Right lobe of liver (tissue), 6 donors: ENCODE data around the gene LRRC37B. TPM values are rescaled to one million over a fixed set of nuclear protein-coding genes. Genes with fewer than 3 reads are reported as not detected.
"Not testable (repeated sequence)": the region's sequence is repeated elsewhere in the genome, so short reads cannot be mapped to it uniquely, and the experiment has no call there.

ENCODE experiments used
- ATAC-seq, 4 donors: fragments of 200-7000 bp; cut with Tn5 transposase; one replicate each; pipeline ENCODE4 v1.9.1; 2020; ENCODE audit warnings: mild to moderate bottlenecking in 4 of 4, moderate library complexity in 4 of 4
- DNase-seq, 3 donors: peaks; one replicate each; pipeline ENCODE4 v3.0.0-alpha.2; 2020
- H3K27ac ChIP-seq, 3 donors: fragments of 200-600 bp; one replicate each; pipeline ENCODE4 v1.8.0; 2022
- H3K27me3 ChIP-seq, 2 donors: fragments of 200-600 bp; one replicate each; pipeline ENCODE4 v1.8.0; 2022
- H3K36me3 ChIP-seq, 4 donors: fragments of 200-600 bp; sonication (generic) in 1 of 4; one replicate each; pipeline versions ENCODE4 v1.5.1 to v1.8.0; 2017 to 2022; ENCODE audit warnings: control low read depth in 1 of 4
- H3K4me1 ChIP-seq, 4 donors: fragments of 200-600 bp; sonication (generic) in 1 of 4; one replicate each; pipeline versions ENCODE4 v1.5.1 to v1.8.0; 2017 to 2022; ENCODE audit warnings: control low read depth in 1 of 4
- H3K4me3 ChIP-seq, 3 donors: fragments of 200-600 bp; one replicate each; pipeline ENCODE4 v1.8.0; 2022
- H3K9me3 ChIP-seq, 4 donors: fragments of 200-600 bp; sonication (generic) in 1 of 4; one replicate each; pipeline versions ENCODE4 v1.5.1 to v1.8.0; 2017 to 2022; ENCODE audit warnings: control low read depth in 1 of 4
- WGBS: methylation state at CpG from one replicate; pipeline ENCODE4 v1.1.6; 2018; ENCODE audit warnings: low coverage, low lambda C conversion rate; ENCODE audit not compliant: insufficient coverage; ENCODE audit errors: missing lambda C conversion rate; 5-methylcytosine and 5-hydroxymethylcytosine counted together
- intact Hi-C, 2 donors: fragments of 100-400 bp; cut with DNase I; formaldehyde crosslinking; loops; one replicate each; pipeline versions ENCODE4 v1.11.2 to v1.14.1; 2022
- total RNA-seq, 6 experiments: library from RNA; depleted of rRNA in 2 of 6; stranded (reverse); fragments of >200 nt in 2 of 6; fragmentation: NEBNext Ultra II Directional in 3 of 6; extraction: Animal tissue kit (Norgen Biotek cat#: 25700) in 3 of 6; gene quantifications; one replicate each; pipeline versions ENCODE4 v1.1.0 to v1.2.4, GENCODE V29; 2016 to 2023
- TF ChIP-seq, protein P1 (sequence below), 4 donors: fragments of 200-600 bp in 3 of 4; fragments of 450-650 bp in 1 of 4; IDR thresholded peaks; one replicate each; pipeline versions ENCODE4 v1.5.1 to v1.8.0; 2016 to 2022; ENCODE audit warnings: antibody characterized with exemption in 4 of 4, mild to moderate bottlenecking in 2 of 4
- donor health status: DM: no; HTN: yes; CAD: no.
- donor health status: DM: no; HTN: no; CAD: no.
- donor health status: DM: no; HTN: no; CAD: no.
- donor health status: DM: no; HTN: yes; CAD: no.
- donor health status: DM: no; HTN: yes; CAD: no.

LRRC37B gene
- total RNA-seq, 6 experiments from 2014 or later = 3.1 to 10.6 (median 4.1) TPM

GRCh38 chr17:32066863-32067642, 59.9 kb downstream of the LRRC37B start:
- peak; percentile 96 to 100 (median 98) for ATAC-seq
- H3K27ac ChIP-seq, H3K9me3 ChIP-seq, intact Hi-C loops, H3K4me1 ChIP-seq, H3K4me3 ChIP-seq, H3K27me3 ChIP-seq, H3K36me3 ChIP-seq: not testable (repeated sequence)
- TF ChIP-seq, protein P1, sequence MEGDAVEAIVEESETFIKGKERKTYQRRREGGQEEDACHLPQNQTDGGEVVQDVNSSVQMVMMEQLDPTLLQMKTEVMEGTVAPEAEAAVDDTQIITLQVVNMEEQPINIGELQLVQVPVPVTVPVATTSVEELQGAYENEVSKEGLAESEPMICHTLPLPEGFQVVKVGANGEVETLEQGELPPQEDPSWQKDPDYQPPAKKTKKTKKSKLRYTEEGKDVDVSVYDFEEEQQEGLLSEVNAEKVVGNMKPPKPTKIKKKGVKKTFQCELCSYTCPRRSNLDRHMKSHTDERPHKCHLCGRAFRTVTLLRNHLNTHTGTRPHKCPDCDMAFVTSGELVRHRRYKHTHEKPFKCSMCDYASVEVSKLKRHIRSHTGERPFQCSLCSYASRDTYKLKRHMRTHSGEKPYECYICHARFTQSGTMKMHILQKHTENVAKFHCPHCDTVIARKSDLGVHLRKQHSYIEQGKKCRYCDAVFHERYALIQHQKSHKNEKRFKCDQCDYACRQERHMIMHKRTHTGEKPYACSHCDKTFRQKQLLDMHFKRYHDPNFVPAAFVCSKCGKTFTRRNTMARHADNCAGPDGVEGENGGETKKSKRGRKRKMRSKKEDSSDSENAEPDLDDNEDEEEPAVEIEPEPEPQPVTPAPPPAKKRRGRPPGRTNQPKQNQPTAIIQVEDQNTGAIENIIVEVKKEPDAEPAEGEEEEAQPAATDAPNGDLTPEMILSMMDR (IDR thresholded peaks at IDR 0.05) = peak; percentile 7 to 43 (median 38)
- peak; percentile 53 to 69 (median 65) for DNase-seq
- WGBS = 67% methylated on average over 8 of the region's 25 CpGs

GRCh38 chr17:32069067-32069466, 61.9 kb downstream of the LRRC37B start:
- ATAC-seq = not testable (repeated sequence)

GRCh38 chr17:32071961-32072360, 64.8 kb downstream of the LRRC37B start:
- H3K4me1 ChIP-seq, H3K4me3 ChIP-seq, H3K27me3 ChIP-seq, H3K36me3 ChIP-seq, intact Hi-C loops, H3K9me3 ChIP-seq, DNase-seq, H3K27ac ChIP-seq: not testable (repeated sequence)
- 56% methylated on average over 1 of the region's 4 CpGs for WGBS
- ATAC-seq = peak in 3 of 4 donors; percentile 35 to 58 (median 35)

More at GRCh38 chr17:32069067-32069466, 61.9 kb downstream of the LRRC37B start:
- H3K27ac ChIP-seq, H3K36me3 ChIP-seq, H3K4me1 ChIP-seq, H3K9me3 ChIP-seq, DNase-seq, H3K4me3 ChIP-seq, intact Hi-C loops, H3K27me3 ChIP-seq: not testable (repeated sequence)
- WGBS = 60% methylated on average over 2 of the region's 2 CpGs

GRCh38 chr17:32073131-32073530, 65.9 kb downstream of the LRRC37B start:
- DNase-seq, intact Hi-C loops, H3K27me3 ChIP-seq, H3K36me3 ChIP-seq, ATAC-seq, H3K4me1 ChIP-seq, H3K27ac ChIP-seq, H3K4me3 ChIP-seq, H3K9me3 ChIP-seq: not testable (repeated sequence)
- 75% methylated on average over 2 of the region's 4 CpGs for WGBS

GRCh38 chr17:32079753-32080152, 72.6 kb downstream of the LRRC37B start:
- peak; percentile 58 to 75 (median 64) for ATAC-seq
- H3K36me3 ChIP-seq, H3K27me3 ChIP-seq, H3K4me3 ChIP-seq, intact Hi-C loops, H3K4me1 ChIP-seq, H3K27ac ChIP-seq, H3K9me3 ChIP-seq: not testable (repeated sequence)
- WGBS = 0% methylated on average over 7 of the region's 10 CpGs
- DNase-seq = peak in 2 of 3 donors; percentile 23 to 53

DNA sequence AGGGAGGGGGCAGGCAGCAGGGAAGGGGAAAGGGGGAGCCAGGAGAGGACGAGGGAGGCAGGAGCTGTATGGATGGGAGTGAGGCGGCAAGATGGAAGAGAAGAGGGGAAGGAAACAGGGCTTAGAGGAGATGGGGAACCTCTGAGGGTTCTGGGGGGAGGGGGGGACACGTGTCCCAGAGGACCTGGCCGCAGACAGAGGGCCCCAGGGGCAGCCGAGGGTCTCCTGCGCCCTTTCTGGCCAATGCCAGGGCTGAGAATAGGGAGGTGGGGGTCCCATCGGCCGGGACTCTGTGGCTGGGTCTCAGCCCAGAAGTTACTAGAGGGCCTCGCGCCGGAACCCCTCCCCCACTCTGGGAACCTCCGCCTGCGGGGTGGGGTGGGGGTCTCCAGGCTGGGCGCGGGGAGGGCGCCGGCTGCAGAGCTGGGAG, 76.4 kb downstream of the LRRC37B start:
- H3K4me1 ChIP-seq, intact Hi-C loops, H3K36me3 ChIP-seq, H3K9me3 ChIP-seq, H3K27me3 ChIP-seq, DNase-seq, H3K27ac ChIP-seq: not testable (repeated sequence)
- H3K4me3 ChIP-seq = peak overlapping the region; percentile 16 to 31 (median 21)
- WGBS = 11% methylated on average over 3 of the region's 17 CpGs
- ATAC-seq = peak in 3 of 4 donors; percentile 27 to 43 (median 30)

GRCh38 chr17:32084003-32084941, 77.1 kb downstream of the LRRC37B start:
- intact Hi-C loops, DNase-seq, H3K4me1 ChIP-seq, H3K9me3 ChIP-seq, H3K36me3 ChIP-seq, H3K27me3 ChIP-seq, H3K27ac ChIP-seq: not testable (repeated sequence)
- peak; percentile 51 to 74 (median 58) for ATAC-seq
- WGBS = 2% methylated on average over 9 of the region's 39 CpGs
- H3K4me3 ChIP-seq = peak overlapping the region; percentile 16 to 31 (median 21)

- H3K4me1 ChIP-seq, intact Hi-C loops, DNase-seq, H3K27me3 ChIP-seq, H3K36me3 ChIP-seq, H3K9me3 ChIP-seq, H3K4me3 ChIP-seq, H3K27ac ChIP-seq: not testable (repeated sequence)
- ATAC-seq = peak in 3 of 4 donors; percentile 22 to 33 (median 27)
- WGBS = 27% methylated on average over 12 of the region's 30 CpGs
These were observed 78.0 kb downstream of the LRRC37B start for GRCh38 chr17:32084942-32085829.

DNA sequence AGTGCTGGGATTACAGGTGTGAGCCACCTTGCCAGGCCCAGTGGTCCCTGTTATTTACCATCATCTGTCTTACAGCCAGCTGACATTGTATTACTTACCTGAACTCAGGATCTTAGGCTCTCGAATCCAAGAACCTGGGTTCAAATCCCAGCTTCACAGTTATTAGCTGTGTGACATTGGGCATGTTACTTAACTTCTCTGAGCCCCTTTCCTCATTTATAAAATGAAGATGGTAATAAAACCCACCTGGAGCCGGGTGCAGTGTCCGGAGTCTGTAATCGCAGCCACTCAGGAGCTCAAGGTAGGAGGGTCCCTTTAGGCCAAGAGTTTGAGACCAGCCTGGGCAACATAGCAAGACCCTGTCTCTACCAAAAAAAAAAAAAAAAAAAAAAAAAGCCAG, 79.7 kb downstream of the LRRC37B start:
- H3K27ac ChIP-seq, ATAC-seq, DNase-seq, H3K4me3 ChIP-seq, H3K27me3 ChIP-seq, intact Hi-C loops, H3K4me1 ChIP-seq, H3K36me3 ChIP-seq, H3K9me3 ChIP-seq: not testable (repeated sequence)
- no CpG with 5 or more reads among the region's 4 CpGs for WGBS
